Measurements from ENCODE around the gene SPAG7.
A peak's percentile ranks its signal among the peaks of the same experiment; 100 is the strongest.

The SPAG7 gene

GRCh38 chr17:4948931-4949320 is 18.7 kb downstream of the SPAG7 start (continued):
- TF ChIP-seq PATZ1 (tag by site-specific recombination; IDR thresholded peaks at IDR 0.05) (peak; percentile 12; the same call in 1 of the 2 replicates), ZNF561 (tag by site-specific recombination; IDR thresholded peaks at IDR 0.05; ENCODE audit: borderline replicate concordance) (0 out of 2 replicates have a peak, but pooled peaks have one; percentile 18), BCL11A (tag by site-specific recombination; IDR thresholded peaks at IDR 0.05; ENCODE audit: low read depth) (0 out of 2 replicates have a peak, but pooled peaks have one; percentile 52), ZBTB11 (tag by site-specific recombination; conservative IDR thresholded peaks at IDR 0.05; ENCODE audit: low read depth) (no peak), ZNF341 (tag by site-specific recombination; IDR thresholded peaks at IDR 0.05; ENCODE audit: low read depth) (peak; percentile 67), SP2 (tag by site-specific recombination; IDR thresholded peaks at IDR 0.05) (peak; percentile 46), ZNF658 (tag by site-specific recombination; IDR thresholded peaks at IDR 0.05) (no peak), MEIS1 (CRISPR knock-in tag; IDR thresholded peaks at IDR 0.05; ENCODE audit: borderline replicate concordance) (no peak)

GRCh38 chr17:4948166-4948930 is 19.3 kb downstream of the SPAG7 start, which contains the start of gene PFN1:
Gene PFN1 (minus strand): TSS chr17:4948530. CDS start chr17:4948394, 136 bp downstream.
- Histone ChIP-seq H3K27ac (ENCODE audit: extremely low read depth, low read depth, low read length) (peak within 1 kb of the TSS; percentile 99), H3K4me1 (ENCODE audit: control insufficient read depth, insufficient read depth, low read length) (peaks cover 21% of the 10 kb centered on the region), H3K4me3 (ENCODE audit: low read depth, low read length) (peak within 1 kb of the TSS; percentile 97), H3K9me3 (ENCODE audit: control insufficient read depth, insufficient read depth, low read depth, low read length) (no peaks in the 10 kb centered on the region), H3K36me3 (ENCODE audit: control insufficient read depth in 2 of 2, insufficient read depth in 1 of 2, low read length in 2 of 2) (peaks cover 22 to 39% of the 10 kb centered on the region in 2 experiments)
- ChIA-PET POLR2A (interaction anchor here (0.7 to 17.9 kb wide), 14 partner anchors 9 to 238 kb away, joined by 3 to 358 read pairs (median 5); partner anchors contain the start of genes CAMTA2, INCA1, KIF1C and PLD2), CTCF (interaction anchor here (0.7 to 1.2 kb wide), 2 partner anchors 9 to 31 kb away, joined by 3 to 4 read pairs; partner anchors contain the start of genes RNF167 and SLC25A11)
- TF ChIP-seq MZF1 (tag by site-specific recombination; IDR thresholded peaks at IDR 0.05; ENCODE audit: borderline replicate concordance) (no peak), ZNF514 (tag by site-specific recombination; IDR thresholded peaks at IDR 0.05) (no peak), ZNF18 (tag by site-specific recombination; IDR thresholded peaks at IDR 0.05) (no peak), ATF2 (tag by site-specific recombination; IDR thresholded peaks at IDR 0.05; ENCODE audit: low read depth) (no peak), ZNF449 (tag by site-specific recombination; IDR thresholded peaks at IDR 0.05) (no peak; the same call in 1 of the 2 replicates), ZNF529 (tag by site-specific recombination; IDR thresholded peaks at IDR 0.05; ENCODE audit: insufficient replicate concordance) (no peak), ZBTB20 (tag by site-specific recombination; IDR thresholded peaks at IDR 0.05) (peak; percentile 51; the same call in 1 of the 2 replicates), ZNF76 (tag by site-specific recombination; IDR thresholded peaks at IDR 0.05; ENCODE audit: borderline replicate concordance, low read depth) (peak; percentile 53), ZNF561 (tag by site-specific recombination; IDR thresholded peaks at IDR 0.05; ENCODE audit: borderline replicate concordance) (no peak), ZNF645 (tag by site-specific recombination; IDR thresholded peaks at IDR 0.05) (no peak), ZNF521 (tag by site-specific recombination; IDR thresholded peaks at IDR 0.05) (no peak), YY2 (tag by site-specific recombination; IDR thresholded peaks at IDR 0.05) (peak; percentile 89), ZNF433 (tag by site-specific recombination; IDR thresholded peaks at IDR 0.05; ENCODE audit: low read depth) (0 out of 2 replicates have a peak, but pooled peaks have one; percentile 5), ZNF629 (tag by site-specific recombination; IDR thresholded peaks at IDR 0.05) (peak; percentile 69), KLF8 (tag by site-specific recombination; IDR thresholded peaks at IDR 0.05) (peak; percentile 48; the same call in 1 of the 2 replicates), ZNF2 (tag by site-specific recombination; IDR thresholded peaks at IDR 0.05) (0 out of 2 replicates have a peak, but pooled peaks have one; percentile 11)
